ENCODE data around the gene RTP5. TPM values are rescaled to one million over a fixed set of nuclear protein-coding genes. Genes with fewer than 3 reads are reported as not detected.

RTP5 gene
- total RNA-seq: not detected in 2 replicates

GRCh38 chr2:241869087-241869961 is at the start of gene RTP5:
Gene RTP5, plus strand, starts transcription at chr2:241869729. Its CDS starts 28 bp downstream, at chr2:241869757.

GRCh38 chr2:241858206-241859016 is 11.1 kb upstream of the RTP5 start, which contains the start of gene PDCD1:
Gene PDCD1, minus strand, starts transcription at chr2:241858894. Its CDS starts 56 bp downstream, at chr2:241858838.

Other genes starting within 250 kb of the RTP5 start
- gene THAP4, start 232.6 kb upstream of the RTP5 start, total RNA-seq: 29.9 and 47.5 TPM in 2 replicates
- 35.5 and 44.1 TPM in 2 replicates for gene ATG4B, start 232.0 kb upstream of the RTP5 start, total RNA-seq
- gene DTYMK, start 182.9 kb upstream of the RTP5 start, total RNA-seq: 15.8 and 72.7 TPM in 2 replicates
- gene ING5, start 167.7 kb upstream of the RTP5 start, total RNA-seq: 18.6 and 20.1 TPM in 2 replicates
- gene D2HGDH, start 135.1 kb upstream of the RTP5 start, total RNA-seq: 13.8 and 17.8 TPM in 2 replicates
- 0.19 and 0.85 TPM in 2 replicates for gene GAL3ST2, start 92.9 kb upstream of the RTP5 start, total RNA-seq
- gene NEU4, start 60.5 kb upstream of the RTP5 start, total RNA-seq: 0.19 and 0.28 TPM in 2 replicates
- gene PDCD1, start 10.8 kb upstream of the RTP5 start, total RNA-seq: not detected in 2 replicates

Measured in regular cardiac myocyte (primary cell).